T-cell (primary cell): ENCODE data around the gene CLEC1A. TPM values are rescaled to one million over a fixed set of nuclear protein-coding genes. Genes with fewer than 3 reads are reported as not detected.

Experiments used
- ATAC-seq, 4 experiments: fragments of 200-7000 bp in 3 of 4; fragments of 150-1000 bp in 1 of 4; cut with Tn5 transposase; replicated peaks in 1 of 4; 1 replicate in 3 of 4; 2 replicates in 1 of 4; pipeline ENCODE4 v1.10.0; 2021; ENCODE audit warnings: moderate library complexity in 3 of 4, mild to moderate bottlenecking in 2 of 4, moderate number of reproducible peaks in 1 of 4
- CTCF ChIA-PET, 2 donors: fragments of 300-600 bp; sonication (Branson Sonifier 250); formaldehyde crosslinking; loops; one replicate each; lab custom pipeline; 2022; ENCODE audit warnings: antibody characterized with exemption in 2 of 2; lab: Charles Lee
- POLR2A ChIA-PET, 2 donors: fragments of 300-600 bp; sonication (Branson Sonifier 250); formaldehyde crosslinking; loops; one replicate each; lab custom pipeline; 2022; ENCODE audit warnings: antibody characterized with exemption in 2 of 2; lab: Charles Lee
- DNase-seq, 35 experiments: peaks; one replicate each; pipeline versions ENCODE4 v3.0.0 to v3.0.0-alpha.2; 2013 to 2023
- H3K27ac ChIP-seq: one replicate; pipeline ENCODE4 v1.5.1; 2013; ENCODE audit warnings: low read length
- H3K27me3 ChIP-seq, 2 experiments: replicated peaks in 1 of 2; 1 replicate in 1 of 2; 2 replicates in 1 of 2; pipeline versions ENCODE4 v1.6.1 to v1.7.0; 2013; ENCODE audit warnings: low read length in 1 of 2, mixed read lengths in 1 of 2; ENCODE audit not compliant: control insufficient read depth in 2 of 2, insufficient read depth in 2 of 2; ENCODE audit errors: extremely low read depth in 1 of 2
- H3K36me3 ChIP-seq, 2 donors: 1 replicate in 1 of 2; 2 replicates in 1 of 2; pipeline versions ENCODE4 v1.6.1 to v1.7.0; 2013; ENCODE audit warnings: low read length in 1 of 2; ENCODE audit not compliant: control insufficient read depth in 2 of 2, insufficient read depth in 1 of 2; ENCODE audit errors: extremely low read depth in 1 of 2
- H3K4me1 ChIP-seq, 2 experiments: 1 replicate in 1 of 2; 2 replicates in 1 of 2; pipeline versions ENCODE4 v1.6.1 to v1.7.0; 2013; ENCODE audit warnings: low read length in 2 of 2, mixed read lengths in 1 of 2; ENCODE audit not compliant: insufficient read depth in 2 of 2, control insufficient read depth in 1 of 2; ENCODE audit errors: extremely low read depth in 1 of 2
- H3K4me3 ChIP-seq, 2 donors: 1 replicate in 1 of 2; 2 replicates in 1 of 2; pipeline versions ENCODE4 v1.5.1 to v1.7.0; 2013; ENCODE audit warnings: mild to moderate bottlenecking in 2 of 2, low read length in 1 of 2, moderate library complexity in 1 of 2; ENCODE audit not compliant: control insufficient read depth in 1 of 2; ENCODE audit errors: extremely low read depth in 1 of 2
- H3K9me3 ChIP-seq: 2 replicates; pipeline ENCODE4 v1.7.0; 2013
- H3K27ac Mint-ChIP-seq, 2 donors: one replicate each; pipeline ENCODE4 v1.8.0; 2020 to 2021; ENCODE audit warnings: mild to moderate bottlenecking in 2 of 2, mixed read lengths in 2 of 2
- H3K27me3 Mint-ChIP-seq, 2 donors: one replicate each; pipeline ENCODE4 v1.8.0; 2021 to 2022; ENCODE audit warnings: mixed read lengths in 2 of 2
- H3K36me3 Mint-ChIP-seq: one replicate; pipeline ENCODE4 v1.8.0; 2021; ENCODE audit warnings: mixed read lengths
- H3K4me1 Mint-ChIP-seq, 3 donors: one replicate each; pipeline ENCODE4 v1.8.0; 2020 to 2022; ENCODE audit warnings: mixed read lengths in 3 of 3, mild to moderate bottlenecking in 1 of 3
- H3K4me3 Mint-ChIP-seq, 3 donors: one replicate each; pipeline ENCODE4 v1.8.0; 2020 to 2022; ENCODE audit warnings: mild to moderate bottlenecking in 3 of 3, mixed read lengths in 3 of 3, moderate library complexity in 3 of 3
- H3K9me3 Mint-ChIP-seq, 3 donors: one replicate each; pipeline ENCODE4 v1.8.0; 2020 to 2022; ENCODE audit warnings: mixed read lengths in 3 of 3
- WGBS: methylation state at CpG from one replicate; pipeline ENCODE4 v1.1.5; 2013; ENCODE audit warnings: missing lambda C conversion rate; ENCODE audit not compliant: insufficient coverage; 5-methylcytosine and 5-hydroxymethylcytosine counted together
- total RNA-seq, 35 experiments: library from RNA in 6 of 35; stranded (reverse) in 6 of 35; fragments of 120-200 nt in 1 of 35; gene quantifications; one replicate each; pipeline versions ENCODE4 v1.2.1 to v1.2.4 and lab custom pipeline; 2013 to 2026

The CLEC1A gene
- total RNA-seq, 5 donors from 2014 or later (not counting 1 experiment from before 2014, with no cell fraction given): not detected

- ChIA-PET POLR2A (interaction anchor here in 1 of 2 donors (0.6 kb wide), 1 partner anchor 116 kb away, joined by 4 read pairs; no protein-coding TSS in a partner anchor), CTCF (no interaction called here)
- 100% methylated on average over 1 of the region's 6 CpGs for WGBS
- ATAC-seq (no peak), DNase-seq (no peak)
- no peaks in the 10 kb centered on the region for H3K36me3 ChIP-seq
- H3K9me3 ChIP-seq: no peaks in the 10 kb centered on the region
- Mint-ChIP-seq H3K27me3 (peaks cover 0 to 3% of the 10 kb centered on the region in 2 donors), H3K4me1 (peaks cover 5 to 8% (median 6%) of the 10 kb centered on the region in 3 donors), H3K4me3 (no peak overlapping the region), H3K36me3 (no peaks in the 10 kb centered on the region), H3K9me3 (no peaks in the 10 kb centered on the region), H3K27ac (no peak overlapping the region)
- no peak overlapping the region for H3K4me3 ChIP-seq
- peaks cover 0 to 5% of the 10 kb centered on the region in 2 experiments for H3K27me3 ChIP-seq
- H3K27ac ChIP-seq: no peak overlapping the region
- peaks cover 0 to 3% of the 10 kb centered on the region in 2 experiments for H3K4me1 ChIP-seq
These were observed 34.1 kb upstream of the CLEC1A start for GRCh38 chr12:10132850-10133370.

- Histone ChIP-seq H3K9me3 (no peaks in the 10 kb centered on the region), H3K36me3 (no peaks in the 10 kb centered on the region), H3K27me3 (peaks cover 0 to 5% of the 10 kb centered on the region in 2 experiments), H3K4me3 (no peak overlapping the region), H3K27ac (no peak overlapping the region), H3K4me1 (peaks cover 0 to 3% of the 10 kb centered on the region in 2 experiments)
- no CpG with 5 or more reads among the region's 2 CpGs for WGBS
- peaks cover 0 to 2% of the 10 kb centered on the region in 2 donors for H3K27me3 Mint-ChIP-seq
- POLR2A ChIA-PET: interaction anchor here in 1 of 2 donors (0.6 kb wide), 1 partner anchor 324 kb away, joined by 3 read pairs; no protein-coding TSS in a partner anchor
- no peak overlapping the region for H3K27ac Mint-ChIP-seq
- peaks cover 5 to 8% (median 6%) of the 10 kb centered on the region in 3 donors for H3K4me1 Mint-ChIP-seq
- DNase-seq: no peak
- H3K9me3 Mint-ChIP-seq: no peaks in the 10 kb centered on the region
- CTCF ChIA-PET: interaction anchor here (0.7 to 2.1 kb wide), 4 partner anchors 9 to 22 kb away, joined by 3 to 10 read pairs (median 4); no protein-coding TSS in a partner anchor
- no peak for ATAC-seq
- no peak overlapping the region for H3K4me3 Mint-ChIP-seq
- no peaks in the 10 kb centered on the region for H3K36me3 Mint-ChIP-seq
These were observed 32.4 kb upstream of the CLEC1A start for GRCh38 chr12:10131111-10131690.

- H3K9me3 ChIP-seq: no peaks in the 10 kb centered on the region
- H3K36me3 Mint-ChIP-seq: no peaks in the 10 kb centered on the region
- WGBS: 0% methylated on average over 1 of the region's 1 CpG
- peak in 1 of 35 experiments; percentile 7 for DNase-seq
- POLR2A ChIA-PET: no interaction called here
- ATAC-seq: peak in 2 of 4 experiments; percentile 29 to 35
- no peaks in the 10 kb centered on the region for H3K36me3 ChIP-seq
- no peak within 1 kb of the TSS for H3K4me3 Mint-ChIP-seq
- no peak within 1 kb of the TSS for H3K27ac Mint-ChIP-seq
- H3K27ac ChIP-seq: no peak within 1 kb of the TSS
- H3K9me3 Mint-ChIP-seq: no peaks in the 10 kb centered on the region
- H3K4me1 ChIP-seq: peaks cover 0 to 3% of the 10 kb centered on the region in 2 experiments
- H3K4me3 ChIP-seq: no peak within 1 kb of the TSS
- H3K27me3 Mint-ChIP-seq: peaks cover 0 to 2% of the 10 kb centered on the region in 2 donors
- peaks cover 0 to 2% of the 10 kb centered on the region in 2 experiments for H3K27me3 ChIP-seq
- CTCF ChIA-PET: interaction anchor here (0.5 to 2.1 kb wide), 7 partner anchors 10 to 1847 kb away, joined by 3 to 10 read pairs (median 5); no protein-coding TSS in a partner anchor
- H3K4me1 Mint-ChIP-seq: peaks cover 5 to 8% (median 6%) of the 10 kb centered on the region in 3 donors
These were observed 31.3 kb upstream of the CLEC1A start, which contains the start of gene CLEC7A for GRCh38 chr12:10130042-10130441. Gene CLEC7A, minus strand, starts transcription at chr12:10130199. Its CDS starts 117 bp downstream, at chr12:10130082.

- CTCF ChIA-PET: interaction anchor here in 1 of 2 donors (0.6 kb wide), 1 partner anchor 35 kb away, joined by 3 read pairs; no protein-coding TSS in a partner anchor
- no peaks in the 10 kb centered on the region for H3K36me3 ChIP-seq
- Mint-ChIP-seq H3K27ac (no peak overlapping the region), H3K36me3 (no peaks in the 10 kb centered on the region), H3K27me3 (peaks cover 0 to 2% of the 10 kb centered on the region in 2 donors), H3K4me3 (no peak overlapping the region), H3K9me3 (no peaks in the 10 kb centered on the region), H3K4me1 (peaks cover 5 to 8% (median 6%) of the 10 kb centered on the region in 3 donors)
- no peak overlapping the region for H3K4me3 ChIP-seq
- H3K27me3 ChIP-seq: peaks cover 0 to 1% of the 10 kb centered on the region in 2 experiments
- H3K27ac ChIP-seq: no peak overlapping the region
- peaks cover 0 to 3% of the 10 kb centered on the region in 2 experiments for H3K4me1 ChIP-seq
- DNase-seq (no peak), ATAC-seq (no peak)
- WGBS: no CpG with 5 or more reads among the region's 5 CpGs
- no peaks in the 10 kb centered on the region for H3K9me3 ChIP-seq
- POLR2A ChIA-PET: no interaction called here
These were observed 29.9 kb upstream of the CLEC1A start for GRCh38 chr12:10128687-10129086.

GRCh38 chr12:10126413-10126812 lies 27.6 kb upstream of the CLEC1A start:
- ChIA-PET POLR2A (no interaction called here), CTCF (no interaction called here)

GRCh38 chr12:10122689-10123088 lies 23.9 kb upstream of the CLEC1A start:
- no peaks in the 10 kb centered on the region for H3K36me3 ChIP-seq
- Mint-ChIP-seq H3K36me3 (no peaks in the 10 kb centered on the region), H3K4me1 (no peaks in the 10 kb centered on the region), H3K9me3 (no peaks in the 10 kb centered on the region), H3K4me3 (no peak overlapping the region), H3K27me3 (peaks cover 0 to 2% of the 10 kb centered on the region in 2 donors), H3K27ac (no peak overlapping the region)
- ChIA-PET POLR2A (interaction anchor here in 1 of 2 donors (0.7 kb wide), 1 partner anchor 1972 kb away, joined by 6 read pairs; no protein-coding TSS in a partner anchor), CTCF (no interaction called here)
- DNase-seq (no peak), ATAC-seq (no peak)
- WGBS: 91% methylated on average over 3 of the region's 4 CpGs
- H3K27me3 ChIP-seq: no peaks in the 10 kb centered on the region
- no peaks in the 10 kb centered on the region for H3K4me1 ChIP-seq
- no peak overlapping the region for H3K4me3 ChIP-seq
- no peak overlapping the region for H3K27ac ChIP-seq
- no peaks in the 10 kb centered on the region for H3K9me3 ChIP-seq

More at GRCh38 chr12:10126413-10126812, 27.6 kb upstream of the CLEC1A start:
- Mint-ChIP-seq H3K4me3 (no peak overlapping the region), H3K27me3 (peaks cover 0 to 2% of the 10 kb centered on the region in 2 donors), H3K36me3 (no peaks in the 10 kb centered on the region), H3K27ac (no peak overlapping the region), H3K9me3 (no peaks in the 10 kb centered on the region), H3K4me1 (peaks cover 5 to 8% (median 6%) of the 10 kb centered on the region in 3 donors)
- Histone ChIP-seq H3K36me3 (no peaks in the 10 kb centered on the region), H3K27me3 (no peaks in the 10 kb centered on the region), H3K27ac (no peak overlapping the region), H3K9me3 (no peaks in the 10 kb centered on the region), H3K4me3 (no peak overlapping the region), H3K4me1 (peaks cover 0 to 3% of the 10 kb centered on the region in 2 experiments)
- no peak for DNase-seq
- WGBS: no CpG with 5 or more reads among the region's 1 CpG
- ATAC-seq: no peak
